ENCODE measurements around the gene GCG. TPM values are rescaled to one million over a fixed set of nuclear protein-coding genes. Genes with fewer than 3 reads are reported as not detected.

The GCG gene
- total RNA-seq, 4 donors from 2014 or later, result not detected

DNA sequence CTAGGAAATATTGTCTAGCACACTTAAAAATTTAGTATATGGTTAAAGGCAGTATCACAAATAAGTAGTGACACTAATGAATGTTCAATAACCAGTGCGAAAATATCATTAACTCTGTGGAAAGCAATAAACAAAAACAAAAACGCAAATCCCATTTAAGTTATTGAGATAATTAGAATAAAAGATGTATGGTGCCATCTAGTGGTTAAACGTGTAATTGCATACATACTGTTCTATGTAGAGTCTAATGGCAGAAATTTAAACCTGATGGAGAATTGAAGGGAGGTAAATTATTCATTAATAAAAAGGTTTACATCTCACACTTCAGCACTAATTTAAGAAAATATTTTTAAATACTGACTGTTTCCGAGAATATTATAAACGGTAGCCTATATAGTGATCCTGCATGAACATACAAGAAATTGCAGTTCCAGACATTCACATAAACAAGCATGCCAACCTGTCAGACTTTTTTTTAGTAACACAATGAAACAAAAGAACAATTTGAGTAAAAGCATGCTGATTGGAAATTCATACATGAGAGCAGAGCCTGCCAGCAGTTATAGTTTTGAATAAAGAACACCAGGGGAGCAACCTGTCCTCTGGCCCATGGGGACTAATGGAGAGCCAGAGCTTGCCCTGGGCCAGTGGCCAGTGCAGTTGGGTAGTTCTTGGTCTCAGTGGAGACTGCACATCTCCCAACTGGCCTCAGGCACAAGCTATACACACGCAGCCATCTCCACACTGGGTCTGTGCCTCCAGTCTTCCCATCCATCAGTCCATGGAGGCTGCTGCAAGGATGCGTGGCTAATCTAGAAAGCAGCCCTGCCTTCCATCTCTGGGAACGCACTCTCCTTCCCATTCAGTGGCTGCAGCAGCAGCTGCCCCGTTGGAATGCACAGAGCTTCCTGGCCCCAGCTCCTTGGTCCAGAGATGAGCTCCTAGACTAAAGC is 28.0 kb downstream of the GCG start:
- TF ChIP-seq, protein P1, sequence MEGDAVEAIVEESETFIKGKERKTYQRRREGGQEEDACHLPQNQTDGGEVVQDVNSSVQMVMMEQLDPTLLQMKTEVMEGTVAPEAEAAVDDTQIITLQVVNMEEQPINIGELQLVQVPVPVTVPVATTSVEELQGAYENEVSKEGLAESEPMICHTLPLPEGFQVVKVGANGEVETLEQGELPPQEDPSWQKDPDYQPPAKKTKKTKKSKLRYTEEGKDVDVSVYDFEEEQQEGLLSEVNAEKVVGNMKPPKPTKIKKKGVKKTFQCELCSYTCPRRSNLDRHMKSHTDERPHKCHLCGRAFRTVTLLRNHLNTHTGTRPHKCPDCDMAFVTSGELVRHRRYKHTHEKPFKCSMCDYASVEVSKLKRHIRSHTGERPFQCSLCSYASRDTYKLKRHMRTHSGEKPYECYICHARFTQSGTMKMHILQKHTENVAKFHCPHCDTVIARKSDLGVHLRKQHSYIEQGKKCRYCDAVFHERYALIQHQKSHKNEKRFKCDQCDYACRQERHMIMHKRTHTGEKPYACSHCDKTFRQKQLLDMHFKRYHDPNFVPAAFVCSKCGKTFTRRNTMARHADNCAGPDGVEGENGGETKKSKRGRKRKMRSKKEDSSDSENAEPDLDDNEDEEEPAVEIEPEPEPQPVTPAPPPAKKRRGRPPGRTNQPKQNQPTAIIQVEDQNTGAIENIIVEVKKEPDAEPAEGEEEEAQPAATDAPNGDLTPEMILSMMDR (IDR thresholded peaks at IDR 0.05), result peak; percentile 61 to 77 (median 74)
- TF ChIP-seq EP300 (IDR thresholded peaks at IDR 0.05), result no peak
- 10% methylated on average over 5 of the region's 9 CpGs for WGBS, 2 donors (ENCODE audit: low coverage in 1 of 2)
- ATAC-seq, result peak; percentile 42
- no peaks in the 10 kb centered on the region for H3K27me3 ChIP-seq
- H3K9me3 ChIP-seq, result no peaks in the 10 kb centered on the region
- H3K4me3 ChIP-seq, result no peak overlapping the region
- H3K27ac ChIP-seq, result no peak overlapping the region
- H3K4me1 ChIP-seq, result no peaks in the 10 kb centered on the region
- H3K36me3 ChIP-seq, result no peaks in the 10 kb centered on the region

DNA sequence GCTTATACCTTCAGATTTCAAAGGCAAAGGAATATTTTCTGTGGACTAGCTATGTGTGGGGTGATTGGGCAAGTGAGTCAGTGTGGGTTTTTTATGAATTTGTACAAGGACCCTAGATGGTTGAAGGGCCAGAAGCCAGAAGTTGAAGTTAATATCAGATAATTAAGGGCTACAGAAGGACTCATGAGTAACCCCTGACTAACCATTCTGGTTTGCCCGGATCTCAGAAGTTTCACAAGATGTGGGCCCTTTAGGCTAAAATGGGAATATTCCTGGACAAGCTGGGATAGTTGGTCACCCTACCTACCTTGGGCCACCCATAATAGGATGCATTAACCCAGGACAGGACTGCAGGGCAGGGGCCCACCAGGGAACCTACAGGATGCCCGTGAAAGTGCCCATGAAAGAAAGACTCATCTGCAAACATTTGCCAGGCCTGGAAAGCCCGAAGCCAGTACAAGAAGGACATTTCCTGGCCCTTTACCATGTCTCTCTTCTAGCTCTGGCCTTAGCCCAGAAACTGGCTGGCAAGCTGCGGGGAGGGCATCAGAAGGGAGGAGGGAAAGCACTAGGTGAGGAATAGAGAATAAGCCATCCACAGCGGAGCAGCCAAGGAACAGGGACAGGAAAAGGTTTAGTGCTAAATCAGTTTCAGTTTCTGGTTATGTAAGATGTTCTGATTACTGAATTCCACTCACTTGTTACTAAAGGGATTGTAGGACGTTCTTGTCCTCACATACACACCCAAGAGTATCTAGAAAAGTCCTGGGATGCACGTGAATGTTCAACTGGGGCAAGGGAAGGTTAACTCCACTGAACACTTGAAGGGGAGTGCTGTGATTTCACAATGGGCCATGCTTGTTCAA is 33.6 kb downstream of the GCG start:
- peak; percentile 42 for ATAC-seq
- Histone ChIP-seq H3K27ac (no peak overlapping the region), H3K27me3 (no peaks in the 10 kb centered on the region), H3K36me3 (no peaks in the 10 kb centered on the region), H3K4me1 (peaks cover 0 to 8% (median 0%) of the 10 kb centered on the region in 3 donors), H3K9me3 (no peaks in the 10 kb centered on the region), H3K4me3 (no peak overlapping the region)
- 55 to 67% methylated on average over 5 to 6 of the region's 7 CpGs for WGBS, 2 donors (ENCODE audit: low coverage in 1 of 2)
- no peak for TF ChIP-seq EP300 (IDR thresholded peaks at IDR 0.05)
- TF ChIP-seq POLR2AphosphoS5 (IDR thresholded peaks at IDR 0.05), result no peak
- TF ChIP-seq POLR2A (IDR thresholded peaks at IDR 0.05), result no peak
- TF ChIP-seq, protein P1 (IDR thresholded peaks at IDR 0.05), result no peak

DNA sequence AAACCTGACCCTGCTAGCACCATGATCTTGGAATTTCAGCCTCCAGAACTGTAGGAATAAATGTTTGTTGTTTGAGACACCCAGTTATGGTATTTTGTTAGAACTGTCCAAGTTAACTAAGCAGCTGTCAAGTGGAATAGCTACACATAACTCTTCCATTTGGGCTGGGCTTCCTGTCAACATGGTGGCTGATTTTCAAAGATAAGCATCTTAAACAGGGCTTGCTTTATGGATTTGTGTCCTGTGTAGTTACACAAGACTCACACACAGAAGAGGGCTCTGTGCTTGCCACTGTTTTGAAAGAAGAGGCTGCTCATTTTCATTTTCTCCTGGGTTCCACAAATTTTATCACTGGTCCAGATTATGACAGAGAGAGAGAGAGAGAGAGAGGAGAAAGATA is 35.7 kb downstream of the GCG start:
- H3K4me1 ChIP-seq, result peaks cover 0 to 8% (median 0%) of the 10 kb centered on the region in 3 donors
- H3K27me3 ChIP-seq, result no peaks in the 10 kb centered on the region
- H3K27ac ChIP-seq, result no peak overlapping the region
- ATAC-seq, result no peak
- TF ChIP-seq EP300 (IDR thresholded peaks at IDR 0.05) (no peak), POLR2AphosphoS5 (IDR thresholded peaks at IDR 0.05) (no peak), POLR2A (IDR thresholded peaks at IDR 0.05) (no peak)
- TF ChIP-seq, protein P1 (IDR thresholded peaks at IDR 0.05), result no peak
- H3K4me3 ChIP-seq, result no peak overlapping the region
- no peaks in the 10 kb centered on the region for H3K36me3 ChIP-seq
- no peaks in the 10 kb centered on the region for H3K9me3 ChIP-seq

DNA sequence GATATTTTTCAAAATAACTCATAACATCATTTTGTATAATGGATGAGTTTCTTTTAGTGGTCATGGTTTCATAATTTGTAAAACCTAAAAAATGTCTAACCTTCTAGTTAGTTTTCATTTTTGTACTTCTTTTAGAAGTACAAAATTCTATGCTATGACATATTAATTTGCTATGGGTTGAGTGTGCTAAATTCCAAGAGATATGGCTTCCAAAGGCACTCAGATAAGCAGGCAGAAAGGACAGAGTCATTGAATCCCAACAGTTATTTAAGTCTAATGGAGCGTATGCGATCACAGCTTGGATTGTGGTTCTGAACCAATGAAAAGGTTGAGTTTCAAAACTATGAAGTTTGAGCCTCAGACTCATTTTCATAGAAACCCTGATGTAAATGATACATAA is 37.0 kb downstream of the GCG start:
- no peaks in the 10 kb centered on the region for H3K36me3 ChIP-seq
- 96% methylated on average over 2 of the region's 2 CpGs; no CpG with 5 or more reads in 1 of the 2 donors for WGBS, 2 donors (ENCODE audit: low coverage in 1 of 2)
- H3K27me3 ChIP-seq, result no peaks in the 10 kb centered on the region
- H3K4me1 ChIP-seq, result peaks cover 0 to 8% (median 0%) of the 10 kb centered on the region in 3 donors
- TF ChIP-seq EP300 (IDR thresholded peaks at IDR 0.05), result no peak
- no peak for TF ChIP-seq POLR2AphosphoS5 (IDR thresholded peaks at IDR 0.05)
- no peak overlapping the region for H3K27ac ChIP-seq
- no peaks in the 10 kb centered on the region for H3K9me3 ChIP-seq
- H3K4me3 ChIP-seq, result no peak overlapping the region
- ATAC-seq, result no peak

DNA sequence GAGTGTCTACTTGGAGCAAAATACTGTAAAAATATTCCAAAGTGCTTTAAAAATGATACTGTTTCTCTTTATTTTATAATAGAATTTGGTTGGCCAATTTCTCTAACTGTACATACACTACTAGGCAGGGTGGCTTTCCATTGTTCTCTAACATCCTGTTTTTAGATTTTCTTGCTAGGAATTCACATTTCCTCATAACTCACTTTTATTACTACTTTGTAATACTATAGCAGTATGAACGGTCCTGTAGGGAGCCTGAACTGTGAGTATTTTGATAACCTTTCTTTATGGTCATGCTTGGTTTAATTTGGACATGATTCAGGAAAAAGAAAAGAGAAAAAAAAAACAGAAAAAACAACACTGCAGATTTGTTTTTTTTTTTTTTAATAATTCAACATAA is 37.8 kb downstream of the GCG start:
- Histone ChIP-seq H3K27ac (no peak overlapping the region), H3K4me1 (peaks cover 0 to 8% (median 0%) of the 10 kb centered on the region in 3 donors), H3K4me3 (no peak overlapping the region), H3K9me3 (no peaks in the 10 kb centered on the region), H3K27me3 (no peaks in the 10 kb centered on the region), H3K36me3 (no peaks in the 10 kb centered on the region)
- WGBS, 2 donors (ENCODE audit: low coverage in 1 of 2), result 58 to 60% methylated on average over 1 of the region's 1 CpG
- ATAC-seq, result peak; percentile 43
- TF ChIP-seq EP300 (IDR thresholded peaks at IDR 0.05) (no peak), POLR2A (IDR thresholded peaks at IDR 0.05) (no peak), POLR2AphosphoS5 (IDR thresholded peaks at IDR 0.05) (no peak)

Measured in gastroesophageal sphincter (tissue), 4 donors.